Gastrocnemius medialis (tissue), 4 donors: ENCODE measurements around the gene PTPRN2. TPM values are rescaled to one million over a fixed set of nuclear protein-coding genes. Genes with fewer than 3 reads are reported as not detected.

ENCODE experiments used
- ATAC-seq, 2 donors: fragments of 150-250 bp; one replicate each; pipeline ENCODE4 v1.9.1; 2016
- DNase-seq, 2 donors: peaks; one replicate each; pipeline ENCODE4 v3.0.0-alpha.2; 2019
- H3K27ac ChIP-seq, 4 donors: fragments of 200-600 bp; sonication (generic); 1 replicate in 1 of 4; 2 replicates in 3 of 4; pipeline ENCODE4 v1.5.1; 2016 to 2018; ENCODE audit warnings: mild to moderate bottlenecking in 2 of 4, moderate library complexity in 1 of 4
- H3K27me3 ChIP-seq, 3 donors: fragments of 200-600 bp; sonication (generic) in 2 of 3; 1 replicate in 1 of 3; 2 replicates in 2 of 3; pipeline versions ENCODE4 v1.5.1 to v1.6.0; 2016 to 2019; ENCODE audit warnings: mild to moderate bottlenecking in 1 of 3, moderate library complexity in 1 of 3
- H3K36me3 ChIP-seq, 2 donors: fragments of 200-600 bp; sonication (generic) in 1 of 2; one replicate each; pipeline ENCODE4 v1.5.1; 2017 to 2018
- H3K4me1 ChIP-seq, 2 donors: fragments of 200-600 bp; sonication (generic) in 1 of 2; one replicate each; pipeline ENCODE4 v1.5.1; 2016 to 2017; ENCODE audit warnings: mild to moderate bottlenecking in 2 of 2
- H3K4me3 ChIP-seq, 4 donors: fragments of 200-600 bp; sonication (generic) in 3 of 4; 1 replicate in 1 of 4; 2 replicates in 3 of 4; pipeline ENCODE4 v1.5.1; 2016 to 2019; ENCODE audit warnings: mild to moderate bottlenecking in 2 of 4
- H3K9me3 ChIP-seq, 3 donors: fragments of 200-600 bp; sonication (generic) in 2 of 3; 1 replicate in 1 of 3; 2 replicates in 2 of 3; pipeline ENCODE4 v1.5.1; 2016 to 2019
- CTCF ChIP-seq, 5 experiments: fragments of 450-650 bp in 3 of 5; fragments of 200-600 bp in 2 of 5; sonication (generic) in 2 of 5; IDR thresholded peaks in 4 of 5; conservative IDR thresholded peaks in 1 of 5; 1 replicate in 4 of 5; 2 replicates in 1 of 5; pipeline ENCODE4 v1.5.1; 2016 to 2019; ENCODE audit warnings: antibody characterized with exemption in 5 of 5, mild to moderate bottlenecking in 3 of 5, moderate library complexity in 3 of 5
- POLR2A ChIP-seq, 2 donors: fragments of 450-650 bp; IDR thresholded peaks; one replicate each; pipeline ENCODE4 v1.6.1; 2017; ENCODE audit warnings: antibody characterized with exemption in 2 of 2, mild to moderate bottlenecking in 2 of 2, moderate library complexity in 2 of 2
- in situ Hi-C, 4 donors: fragments of 200-750 bp; cut with MboI; loops; one replicate each; pipeline versions ENCODE4 v1.15.0 to v1.8.0; 2017; ENCODE audit warnings: low sequenced_read_pairs in 4 of 4
- intact Hi-C: fragments of 100-400 bp; cut with DNase I; formaldehyde crosslinking; loops from one replicate; pipeline ENCODE4 v1.15.1; 2023; ENCODE audit warnings: low total_unique reads
- total RNA-seq, 4 donors: library from RNA; depleted of rRNA; stranded (reverse); fragments of >200 nt; gene quantifications; one replicate each; pipeline versions ENCODE4 v1.1.0 to v1.2.3, GENCODE V29; 2016

The PTPRN2 gene
- total RNA-seq, 4 donors from 2014 or later: 0.66 to 0.85 (median 0.81) TPM

GRCh38 chr7:157990226-157990880 is 597.3 kb downstream of the PTPRN2 start:
- no peaks in the 10 kb centered on the region for H3K4me1 ChIP-seq
- H3K9me3 ChIP-seq: no peaks in the 10 kb centered on the region
- H3K36me3 ChIP-seq: no peaks in the 10 kb centered on the region
- H3K27ac ChIP-seq: no peak overlapping the region
- H3K27me3 ChIP-seq: no peaks in the 10 kb centered on the region
- DNase-seq: no peak
- TF ChIP-seq CTCF (IDR thresholded peaks at IDR 0.05 in 4 of 5, conservative IDR thresholded peaks at IDR 0.05 in 1 of 5): no peak
- no peak for TF ChIP-seq POLR2A (IDR thresholded peaks at IDR 0.05)
- in situ Hi-C loops (no loop called here), intact Hi-C loops (no loop called here)
- H3K4me3 ChIP-seq: no peak overlapping the region
- no peak for ATAC-seq

DNA sequence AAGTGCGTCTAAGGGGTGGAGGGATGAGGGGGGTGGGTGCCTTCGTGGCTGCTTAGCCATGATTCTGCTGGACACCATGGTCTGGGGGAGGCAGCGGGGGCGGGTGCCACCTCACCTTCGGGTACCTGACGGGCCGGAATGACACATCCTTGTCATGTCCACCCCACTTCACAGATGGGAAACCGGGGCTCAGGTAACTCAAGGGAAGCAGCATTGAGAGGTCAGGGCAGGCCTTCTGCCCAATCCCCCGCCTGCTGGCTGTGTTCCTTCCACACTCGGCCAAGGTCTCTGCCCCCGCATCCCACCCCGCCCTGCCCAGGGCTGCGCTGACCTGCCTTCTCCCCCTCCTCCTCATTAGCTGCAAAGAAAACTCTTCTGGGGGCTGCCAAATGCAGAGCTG is 598.0 kb downstream of the PTPRN2 start:
- Histone ChIP-seq H3K4me1 (no peaks in the 10 kb centered on the region), H3K36me3 (no peaks in the 10 kb centered on the region), H3K27me3 (no peaks in the 10 kb centered on the region), H3K27ac (no peak overlapping the region), H3K4me3 (no peak overlapping the region), H3K9me3 (no peaks in the 10 kb centered on the region)
- in situ Hi-C loops: no loop called here
- no peak for DNase-seq
- ATAC-seq: no peak
- intact Hi-C loops: no loop called here
- TF ChIP-seq CTCF (IDR thresholded peaks at IDR 0.05 in 4 of 5, conservative IDR thresholded peaks at IDR 0.05 in 1 of 5) (no peak), POLR2A (IDR thresholded peaks at IDR 0.05) (no peak)

- TF ChIP-seq CTCF (IDR thresholded peaks at IDR 0.05 in 4 of 5, conservative IDR thresholded peaks at IDR 0.05 in 1 of 5) (no peak), POLR2A (IDR thresholded peaks at IDR 0.05) (no peak)
- intact Hi-C loops: no loop called here
These were observed 599.7 kb downstream of the PTPRN2 start for GRCh38 chr7:157987906-157988305.

GRCh38 chr7:157986051-157986450 is 601.6 kb downstream of the PTPRN2 start:
- no peak overlapping the region for H3K27ac ChIP-seq
- in situ Hi-C loops (no loop called here), intact Hi-C loops (no loop called here)
- DNase-seq (no peak), ATAC-seq (no peak)
- no peak overlapping the region for H3K4me3 ChIP-seq
- no peaks in the 10 kb centered on the region for H3K4me1 ChIP-seq
- TF ChIP-seq CTCF (IDR thresholded peaks at IDR 0.05 in 4 of 5, conservative IDR thresholded peaks at IDR 0.05 in 1 of 5): no peak
- TF ChIP-seq POLR2A (IDR thresholded peaks at IDR 0.05): no peak
- no peaks in the 10 kb centered on the region for H3K9me3 ChIP-seq
- no peaks in the 10 kb centered on the region for H3K27me3 ChIP-seq
- H3K36me3 ChIP-seq: no peaks in the 10 kb centered on the region

More at GRCh38 chr7:157987906-157988305, 599.7 kb downstream of the PTPRN2 start:
- Histone ChIP-seq H3K9me3 (no peaks in the 10 kb centered on the region), H3K27ac (no peak overlapping the region), H3K4me1 (no peaks in the 10 kb centered on the region), H3K4me3 (no peak overlapping the region), H3K27me3 (no peaks in the 10 kb centered on the region), H3K36me3 (no peaks in the 10 kb centered on the region)
- ATAC-seq (no peak), DNase-seq (no peak)
- in situ Hi-C loops: no loop called here

DNA sequence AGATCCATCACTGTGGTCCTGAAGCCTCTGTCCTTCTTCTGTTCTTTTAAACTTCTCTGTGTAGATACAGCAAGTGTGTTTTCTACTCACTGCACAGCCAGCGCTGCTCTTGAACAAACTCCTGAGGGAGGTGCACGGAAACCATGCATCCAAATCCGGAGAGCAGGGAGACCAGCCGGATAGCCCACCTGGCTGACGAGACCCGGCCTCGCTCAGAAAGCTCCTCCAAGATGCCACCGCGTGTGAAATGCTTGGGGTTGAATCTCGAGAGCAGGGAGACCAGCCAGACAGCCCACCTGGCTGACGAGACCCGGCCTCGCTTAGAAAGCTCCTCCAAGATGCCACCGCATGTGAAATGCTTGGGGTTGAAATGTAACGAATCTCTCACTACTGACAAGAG is 602.0 kb downstream of the PTPRN2 start:
- H3K27me3 ChIP-seq: no peaks in the 10 kb centered on the region
- ATAC-seq (no peak), DNase-seq (no peak)
- no peaks in the 10 kb centered on the region for H3K4me1 ChIP-seq
- in situ Hi-C loops: no loop called here
- TF ChIP-seq CTCF (IDR thresholded peaks at IDR 0.05 in 4 of 5, conservative IDR thresholded peaks at IDR 0.05 in 1 of 5): no peak
- no peak for TF ChIP-seq POLR2A (IDR thresholded peaks at IDR 0.05)
- no peak overlapping the region for H3K4me3 ChIP-seq
- intact Hi-C loops: no loop called here
- no peaks in the 10 kb centered on the region for H3K36me3 ChIP-seq
- H3K27ac ChIP-seq: no peak overlapping the region
- H3K9me3 ChIP-seq: no peaks in the 10 kb centered on the region
